Central memory CD4-positive, alpha-beta T cell (primary cell): ENCODE data around the gene TNPO1.
"Not testable (repeated sequence)": the region's sequence is repeated elsewhere in the genome, so short reads cannot be mapped to it uniquely, and the experiment has no call there.

Experiments used
- DNase-seq: peaks from one replicate; pipeline ENCODE4 v3.0.0; 2022
- total RNA-seq, 3 experiments: gene quantifications; one replicate each; lab custom pipeline; 2026; lab: John Stamatoyannopoulos, UW

The TNPO1 gene
- total RNA-seq = 161 to 513 (median 340) reads per million in 3 experiments

DNA sequence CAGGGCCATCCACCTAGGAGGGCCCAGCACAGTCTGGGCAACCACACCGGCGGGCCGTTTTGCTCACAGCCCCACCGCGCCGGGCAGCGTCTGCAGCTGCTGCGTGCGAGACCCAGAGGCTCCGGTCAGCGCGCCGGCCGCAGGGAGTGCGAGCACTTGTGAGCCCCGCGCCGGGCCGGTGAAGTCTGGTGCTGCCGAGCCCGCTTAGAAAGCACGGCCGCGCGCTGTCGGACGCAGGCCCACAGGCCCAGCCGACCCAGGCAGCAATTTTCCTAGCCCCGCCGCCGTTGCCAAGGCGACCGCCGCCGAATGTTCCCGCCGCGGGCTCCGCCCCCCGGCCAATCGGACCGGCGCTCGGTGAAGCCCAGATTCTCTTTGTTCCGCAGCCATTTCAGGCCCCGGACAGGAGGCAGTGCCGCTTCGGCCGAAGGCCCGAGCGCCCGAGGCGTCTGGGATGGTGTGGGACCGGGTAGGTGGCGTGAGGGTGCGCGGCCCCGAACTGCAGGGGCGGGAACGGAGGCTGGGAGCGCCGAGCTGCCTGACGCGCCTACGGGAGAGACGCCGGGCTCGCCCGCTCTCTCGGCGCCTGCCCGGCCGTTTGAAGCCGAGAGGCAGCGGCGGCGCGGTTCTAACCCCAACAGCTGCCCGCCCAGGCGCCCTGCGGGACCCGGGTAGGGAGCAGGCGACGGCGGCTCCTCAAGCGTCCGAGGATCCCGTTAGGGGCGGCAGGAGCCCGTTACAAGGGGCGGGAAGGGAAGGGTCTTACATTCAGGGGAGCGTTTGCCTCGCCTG, at the start of gene TNPO1:
Gene TNPO1, plus strand, starts transcription at position 378 of the 792 bp plus-strand sequence. Its CDS starts 77 bp downstream, at position 455.
- peak; percentile 85 for DNase-seq

DNA sequence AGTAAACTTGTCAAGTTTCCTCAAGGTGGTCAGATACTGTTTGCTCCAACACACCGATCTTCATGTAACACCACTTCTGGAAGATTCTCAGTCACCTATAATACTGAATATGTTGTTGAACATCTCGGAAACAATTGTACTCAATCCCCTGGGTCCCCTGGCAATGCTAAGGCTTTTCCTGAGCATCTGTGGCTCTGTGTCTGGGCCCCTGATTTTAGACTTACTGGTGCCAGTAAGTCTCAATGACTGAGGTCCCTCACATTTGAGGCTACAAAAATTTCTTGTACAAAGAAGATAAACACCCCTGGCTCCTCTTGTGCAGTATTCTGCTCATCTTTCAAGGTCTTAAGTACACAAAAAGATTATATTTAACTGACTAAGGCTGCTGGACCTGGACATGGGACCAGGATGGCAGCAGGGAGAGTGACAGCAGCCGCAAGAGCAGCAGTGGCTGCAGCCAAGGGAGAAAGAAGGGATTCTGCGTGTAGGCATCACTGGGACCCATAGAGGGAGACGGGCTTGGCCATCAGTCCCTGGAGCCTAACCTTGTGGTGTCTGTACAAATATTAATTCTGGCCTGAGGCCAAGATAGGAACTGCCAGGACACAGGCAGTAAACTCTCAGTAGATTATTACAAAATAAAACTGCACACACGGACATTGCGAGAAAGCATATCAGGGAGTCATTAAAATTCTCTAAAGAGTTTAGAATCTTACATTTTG, 49.0 kb upstream of the TNPO1 start:
- no peak for DNase-seq

DNA sequence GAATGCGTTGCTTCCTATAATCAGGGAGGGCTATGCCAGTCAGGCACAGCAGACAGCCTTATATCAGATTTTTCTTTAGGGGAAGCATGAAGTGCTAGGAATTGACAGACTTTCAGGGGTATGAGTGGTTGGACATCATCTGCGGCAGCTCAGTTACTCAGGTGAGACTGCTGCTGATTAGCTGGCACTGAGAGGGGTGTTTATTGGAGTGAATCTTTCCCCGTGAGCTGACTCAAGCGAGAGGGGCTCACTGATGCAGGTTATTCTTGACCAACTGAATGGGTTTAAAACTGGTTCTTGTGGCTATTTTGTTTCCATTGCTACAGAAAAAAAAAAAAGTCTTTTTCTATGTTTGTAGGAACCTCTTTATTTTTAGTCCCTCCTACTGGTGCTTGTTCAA, 46.2 kb upstream of the TNPO1 start:
- DNase-seq = no peak

DNA sequence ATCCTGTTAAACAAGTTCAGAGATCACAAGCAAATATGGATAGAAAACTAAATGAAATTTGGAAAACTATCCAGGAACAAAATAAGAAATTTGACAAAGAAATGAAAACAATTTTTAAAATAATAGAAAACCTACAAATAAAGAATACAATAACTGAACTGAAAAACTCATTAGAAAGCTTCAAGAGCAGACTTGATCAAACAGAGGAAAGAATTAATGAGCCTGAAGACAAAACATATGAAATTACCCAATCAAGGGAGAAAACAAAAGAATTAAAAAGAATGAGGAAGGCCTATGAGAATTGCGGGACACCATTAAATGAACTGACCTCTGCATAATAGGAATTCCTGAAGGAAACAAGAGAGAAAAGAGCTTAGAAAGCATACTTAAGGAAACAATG, 39.8 kb upstream of the TNPO1 start:
- DNase-seq = no peak

DNA sequence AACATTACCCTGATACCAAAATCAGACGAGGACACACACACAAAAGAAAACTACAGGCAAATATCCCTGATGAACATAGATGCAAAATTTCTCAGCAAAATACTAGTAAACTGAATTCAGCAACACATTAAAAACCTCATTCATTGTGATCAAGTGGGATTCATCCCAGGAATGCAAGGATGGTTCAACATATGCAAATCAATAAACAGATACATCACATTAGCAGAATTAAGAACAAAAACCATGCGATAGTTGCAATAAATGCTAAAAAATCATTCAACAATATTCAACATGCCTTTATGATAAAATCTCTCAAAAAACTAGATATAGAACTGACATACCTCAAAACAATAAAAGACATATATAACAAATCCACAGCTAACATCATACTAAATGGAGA, 36.9 kb upstream of the TNPO1 start:
- DNase-seq = no peak

DNA sequence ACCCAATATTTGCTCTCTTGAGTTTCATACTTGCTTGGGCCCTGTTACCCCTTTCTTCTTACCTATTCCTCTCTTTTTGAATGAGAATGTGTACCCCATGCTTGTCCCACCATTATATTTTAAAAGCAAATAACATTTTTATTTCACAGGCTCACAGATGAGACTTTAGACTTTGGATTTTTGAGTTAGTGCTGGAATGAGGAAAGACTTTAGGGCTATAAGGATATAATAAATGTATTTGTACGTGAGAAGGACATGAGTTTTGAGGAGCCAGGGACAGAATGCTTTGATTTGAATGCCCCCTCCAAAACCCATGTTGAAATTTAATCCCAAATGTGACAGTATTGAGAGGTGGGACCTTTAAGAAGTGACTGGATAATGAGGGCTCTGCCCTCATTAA, 33.1 kb upstream of the TNPO1 start:
- no peak for DNase-seq

DNA sequence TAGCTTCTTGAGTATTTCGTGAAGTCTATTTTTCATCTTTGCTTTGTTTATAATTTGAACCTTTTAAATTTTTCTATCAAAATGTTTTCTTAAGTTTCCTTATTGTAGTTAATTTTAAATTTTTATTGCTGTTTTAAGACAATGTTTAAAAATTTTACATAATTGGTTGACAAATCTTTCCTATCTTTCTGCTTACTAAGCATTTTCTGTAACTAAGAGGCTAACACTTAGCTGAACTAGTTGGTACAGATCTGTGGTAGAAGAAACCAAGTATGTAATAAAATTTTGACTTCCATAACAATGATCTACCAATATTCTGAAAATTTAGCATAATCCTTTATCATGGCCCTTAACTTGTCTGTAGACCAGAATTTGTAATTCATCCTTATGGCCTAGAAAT, 32.3 kb upstream of the TNPO1 start:
- DNase-seq = no peak

DNA sequence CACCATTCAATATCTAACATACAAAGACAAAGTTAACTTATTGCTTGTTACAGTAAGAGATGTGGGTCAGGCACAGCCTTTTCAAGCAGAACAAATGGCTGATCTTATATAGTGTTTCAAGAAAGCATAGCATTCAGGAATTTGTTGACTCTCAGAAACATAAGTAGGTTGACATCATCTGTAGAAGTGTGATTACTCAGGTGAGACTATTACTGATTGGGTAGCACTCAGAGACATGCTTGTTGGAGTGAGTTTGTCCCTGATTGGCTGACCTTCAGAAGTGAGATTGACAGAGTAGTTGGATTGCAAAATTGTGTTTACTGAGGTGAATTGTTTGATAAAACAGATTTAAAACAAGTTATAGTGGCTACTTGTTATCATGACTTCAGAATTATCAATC, 30.7 kb upstream of the TNPO1 start:
- no peak for DNase-seq

DNA sequence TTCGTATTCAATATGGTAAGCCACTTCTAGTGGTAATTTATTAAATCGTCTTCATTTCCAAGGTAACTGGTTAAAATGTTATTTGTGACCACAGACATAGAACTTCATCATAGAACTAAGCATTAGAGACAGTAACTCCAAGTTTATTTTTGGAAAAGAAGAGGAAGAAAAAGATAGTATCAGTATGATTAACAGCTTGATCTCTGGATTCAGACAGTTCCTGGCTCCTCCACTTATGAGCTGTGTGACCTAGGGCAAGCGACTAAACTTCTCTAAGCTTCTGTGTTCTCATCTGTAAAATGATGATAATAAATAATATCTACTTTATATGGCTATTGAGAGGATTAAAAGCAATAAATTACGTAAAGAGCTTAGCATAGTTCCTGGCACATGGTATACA, 29.8 kb upstream of the TNPO1 start:
- no peak for DNase-seq

DNA sequence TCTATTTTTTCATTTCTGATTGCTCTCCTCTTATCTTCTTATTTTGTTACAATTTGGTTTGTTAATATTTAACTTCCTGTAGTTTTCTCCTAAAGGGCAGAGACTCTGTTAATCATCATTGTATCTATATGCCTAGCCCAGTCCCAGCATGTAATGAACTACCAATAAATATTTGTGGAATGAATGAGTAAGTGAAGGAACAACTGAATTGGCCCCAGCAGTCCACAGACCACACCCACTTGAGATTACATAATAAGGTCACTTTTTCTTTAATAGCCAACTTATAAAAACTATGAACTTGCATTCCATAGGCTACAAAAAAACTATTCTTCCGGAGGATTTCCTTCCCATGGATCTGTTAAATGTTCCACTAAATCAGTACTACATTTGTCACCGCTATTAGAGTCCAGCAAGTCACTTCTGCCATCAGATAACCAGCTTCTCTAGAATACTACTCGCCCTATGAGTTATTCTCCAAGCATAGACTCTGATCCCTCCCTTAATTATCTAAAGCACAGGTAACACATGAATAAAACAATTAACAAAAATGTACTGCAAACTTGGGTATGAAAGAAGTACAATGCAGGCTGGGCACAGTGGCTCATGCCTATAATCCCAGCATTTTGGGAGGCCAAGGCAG, 27.5 kb upstream of the TNPO1 start:
- no peak for DNase-seq

DNA sequence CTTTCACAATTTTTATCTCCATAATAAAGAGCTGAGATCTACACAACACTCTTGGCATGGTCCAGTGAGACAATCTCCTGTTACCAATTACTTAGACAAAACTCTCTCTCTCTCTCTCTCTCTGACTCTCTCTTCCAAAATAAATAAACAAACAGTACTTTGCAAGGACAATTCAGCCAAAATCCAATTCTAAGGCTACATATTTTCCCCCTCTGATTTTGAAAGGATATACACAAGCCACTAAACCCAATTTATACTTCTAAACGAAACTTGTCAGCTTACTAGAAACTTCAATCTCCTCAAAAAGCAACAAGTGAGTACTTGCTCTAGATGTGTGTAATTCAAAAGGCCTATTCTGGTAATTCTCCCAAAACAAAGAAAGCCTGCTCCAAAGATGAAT, 26.3 kb upstream of the TNPO1 start:
- no peak for DNase-seq

DNA sequence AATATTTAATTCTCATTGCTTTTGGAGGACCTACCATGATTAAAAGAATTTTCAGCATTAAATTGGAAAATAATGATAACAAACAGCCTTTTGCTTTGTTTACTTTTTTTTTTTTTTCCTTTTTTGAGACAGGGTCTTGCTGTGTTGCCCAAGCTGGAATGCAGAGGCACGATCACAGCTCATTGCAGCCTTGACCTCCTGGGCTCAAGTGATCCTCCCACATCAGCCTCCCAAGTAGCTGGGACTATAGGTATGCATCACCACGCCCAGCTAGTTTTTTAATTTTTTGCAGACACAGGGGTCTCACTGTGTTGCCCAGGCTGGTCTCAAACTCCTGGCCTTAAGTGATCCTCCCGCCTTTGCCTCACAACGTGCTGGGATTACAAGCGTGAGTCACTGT, 23.8 kb upstream of the TNPO1 start:
- not testable (repeated sequence) for DNase-seq

DNA sequence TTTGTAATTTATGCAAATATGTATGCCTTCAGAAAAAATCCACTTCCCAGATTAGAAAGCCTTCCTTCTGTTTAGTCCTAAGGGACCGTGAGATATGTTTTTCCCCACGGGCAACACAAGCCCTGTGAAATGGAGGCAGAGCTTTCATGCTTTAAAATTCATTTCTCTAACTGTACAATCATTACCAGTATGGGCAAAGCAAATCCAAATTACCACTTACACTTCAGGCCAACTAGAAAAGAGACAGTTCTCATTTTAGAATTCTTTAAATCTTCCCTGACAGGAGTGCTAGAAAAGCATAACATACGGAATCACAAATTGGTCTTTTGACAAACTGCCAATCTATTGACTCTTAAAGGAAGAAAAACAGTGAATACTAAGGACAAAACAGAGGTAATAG, 20.5 kb upstream of the TNPO1 start:
- no peak for DNase-seq

DNA sequence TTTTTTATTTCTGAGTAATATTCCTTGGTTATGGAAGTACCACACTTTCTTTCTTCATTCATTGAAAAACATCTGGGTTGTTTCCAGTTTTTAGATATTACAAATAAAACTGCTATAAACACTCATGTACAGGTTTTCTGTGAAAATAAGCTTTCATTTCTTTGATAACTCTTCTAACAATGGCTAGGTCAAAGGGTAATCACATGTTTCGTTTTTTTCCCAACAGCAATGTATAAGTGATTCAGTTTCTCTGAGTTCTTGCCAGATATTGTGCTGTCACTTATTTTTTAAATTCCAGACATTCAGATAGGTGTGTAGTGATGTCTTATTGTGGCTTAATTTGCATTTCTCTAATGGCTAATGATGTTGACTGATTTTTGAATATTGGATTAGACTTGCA, 16.7 kb upstream of the TNPO1 start:
- DNase-seq = no peak

DNA sequence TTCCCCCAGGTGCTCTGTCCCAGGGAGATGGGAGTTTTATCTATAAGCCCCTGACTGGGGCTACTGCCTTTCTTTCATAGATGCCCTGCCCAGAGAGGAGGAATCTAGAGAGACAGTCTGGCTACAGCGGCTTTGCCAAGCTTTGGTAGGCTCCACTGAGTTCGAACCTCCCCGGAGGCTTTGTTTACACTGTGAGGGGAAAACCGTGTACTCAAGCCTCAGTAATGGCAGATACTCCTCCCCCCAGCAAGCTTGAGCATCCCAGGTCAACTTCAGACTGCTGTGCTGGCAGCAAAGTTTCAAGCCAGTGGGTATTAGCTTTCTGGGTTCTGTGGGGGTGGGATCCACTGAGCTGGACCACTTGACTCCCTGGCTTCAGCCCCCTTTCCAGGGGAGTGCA, 7.8 kb upstream of the TNPO1 start:
- not testable (repeated sequence) for DNase-seq

DNA sequence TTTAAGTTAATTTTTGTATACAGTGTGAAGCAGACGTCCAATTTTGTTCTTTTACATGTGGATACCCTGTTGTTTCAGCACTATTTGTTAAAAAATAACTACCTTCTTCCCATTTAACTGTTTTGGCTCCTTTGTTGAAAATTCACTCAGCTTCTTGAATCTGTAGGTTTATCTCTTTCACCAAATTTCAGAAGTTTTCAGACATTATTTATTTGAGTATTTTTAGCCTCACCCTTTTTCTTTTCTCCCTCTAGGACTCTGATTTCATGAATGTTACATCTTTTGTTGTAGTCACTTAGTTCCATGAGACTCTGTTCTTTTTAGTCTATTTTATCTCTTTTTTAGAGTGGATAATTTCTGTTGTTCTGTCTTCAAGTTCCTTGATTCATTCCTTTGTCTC, 4.6 kb upstream of the TNPO1 start:
- no peak for DNase-seq

DNA sequence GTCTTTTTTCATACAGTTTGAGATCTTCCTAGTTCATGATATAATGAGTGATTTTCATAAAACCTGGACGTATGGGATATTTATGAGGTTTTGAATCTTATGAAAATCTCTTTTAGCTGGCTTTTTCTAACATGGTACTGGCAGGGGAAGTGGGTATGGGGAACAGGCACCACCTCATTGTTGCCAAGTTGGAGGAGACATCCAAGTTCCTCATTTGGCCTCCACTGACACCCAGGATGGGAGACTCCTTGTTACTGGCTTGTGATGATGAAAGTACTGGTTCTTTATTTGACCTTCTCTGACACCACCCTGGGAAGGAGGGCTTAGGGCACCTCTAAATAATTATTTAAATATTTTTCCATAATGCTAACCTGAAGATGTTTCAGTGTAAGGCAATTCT, 4.0 kb upstream of the TNPO1 start:
- no peak for DNase-seq

DNA sequence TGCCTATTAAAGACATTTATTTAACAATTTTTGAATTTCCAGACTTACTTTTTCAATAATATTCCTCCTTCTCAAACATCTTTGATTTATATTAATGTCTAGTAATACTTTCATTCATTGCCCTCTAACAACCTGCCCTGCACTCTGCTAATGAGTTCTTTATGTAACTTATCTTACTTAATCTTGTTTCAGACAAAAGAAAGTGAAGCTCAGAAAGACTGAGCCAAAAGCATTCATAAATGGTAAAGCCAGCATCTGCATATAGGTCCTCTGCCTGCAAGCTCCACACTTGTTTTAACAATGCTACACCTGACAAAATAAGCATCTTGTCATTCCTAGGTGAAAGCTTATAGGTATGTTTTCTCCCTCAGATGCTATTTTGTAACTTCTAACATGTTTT, 2.4 kb upstream of the TNPO1 start:
- DNase-seq = no peak

DNA sequence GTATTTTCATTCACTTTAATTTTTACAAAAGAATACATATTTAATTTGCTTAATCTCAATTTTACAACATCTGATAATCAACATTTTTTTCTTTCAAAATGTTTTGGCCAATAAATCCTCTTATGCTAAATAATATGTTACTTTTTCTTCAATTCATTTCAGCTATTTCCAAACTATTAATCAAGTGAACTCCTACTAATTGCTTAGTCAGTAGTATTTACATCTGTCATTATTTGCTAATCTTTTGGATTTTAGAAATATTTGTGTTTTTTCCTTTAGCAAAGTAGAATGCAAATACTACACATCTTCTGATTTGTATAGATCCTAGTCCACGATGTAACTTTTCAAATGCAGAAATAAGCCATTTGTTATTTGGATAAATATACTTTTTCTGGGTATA, 1.6 kb upstream of the TNPO1 start:
- no peak for DNase-seq

DNA sequence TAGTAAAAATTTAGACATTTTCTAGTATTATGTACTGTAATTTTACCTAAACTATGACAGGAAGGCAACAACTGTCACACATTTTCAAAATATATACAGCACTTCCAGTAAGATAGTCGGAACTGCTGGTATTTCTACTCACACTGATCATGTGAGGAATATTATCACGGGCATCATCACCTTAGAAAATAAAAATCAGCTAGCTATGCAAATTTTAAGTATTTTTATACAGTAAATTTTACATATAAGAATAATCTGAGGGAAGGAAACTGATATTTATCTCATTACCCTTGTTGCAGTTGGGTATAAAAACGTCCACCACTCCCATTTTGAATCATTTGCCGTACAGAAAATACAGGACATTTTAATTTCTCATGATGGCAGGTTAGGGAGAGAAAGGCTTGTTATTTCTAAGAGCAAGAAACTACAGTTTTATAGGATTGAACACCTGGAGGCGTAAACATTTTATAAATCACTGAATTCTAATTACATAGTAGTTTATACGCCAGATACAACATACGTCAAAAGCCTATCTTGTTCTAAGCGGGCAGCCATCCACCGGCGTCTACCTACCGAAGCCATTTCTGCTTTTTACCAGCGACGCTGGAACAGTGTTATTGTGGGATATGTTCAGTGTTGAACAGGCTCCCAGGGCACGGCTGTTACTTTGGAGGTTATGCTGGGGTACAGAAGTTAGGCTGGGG, 729 bp upstream of the TNPO1 start:
- DNase-seq = no peak

DNA sequence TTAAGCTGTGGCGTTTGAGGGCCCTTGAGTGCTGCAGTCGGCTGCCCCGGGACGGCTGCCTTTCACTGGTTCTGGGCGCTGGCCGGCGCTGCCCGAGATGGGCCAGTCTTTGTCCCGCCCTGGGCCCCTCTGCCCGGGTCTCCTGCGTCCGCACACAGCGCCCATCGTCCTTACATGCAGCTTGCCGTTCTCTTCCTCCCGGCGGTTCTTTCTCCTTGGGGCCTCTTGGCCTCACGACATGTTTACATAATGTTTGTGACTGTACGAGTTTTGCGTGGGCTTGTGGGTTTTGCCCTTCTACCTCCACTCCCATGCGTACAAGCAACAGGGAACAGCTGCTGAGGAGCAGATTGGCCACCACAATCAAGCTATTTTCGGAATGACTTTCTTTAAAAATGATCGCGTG, 618 bp downstream of the TNPO1 start:
- DNase-seq = no peak

DNA sequence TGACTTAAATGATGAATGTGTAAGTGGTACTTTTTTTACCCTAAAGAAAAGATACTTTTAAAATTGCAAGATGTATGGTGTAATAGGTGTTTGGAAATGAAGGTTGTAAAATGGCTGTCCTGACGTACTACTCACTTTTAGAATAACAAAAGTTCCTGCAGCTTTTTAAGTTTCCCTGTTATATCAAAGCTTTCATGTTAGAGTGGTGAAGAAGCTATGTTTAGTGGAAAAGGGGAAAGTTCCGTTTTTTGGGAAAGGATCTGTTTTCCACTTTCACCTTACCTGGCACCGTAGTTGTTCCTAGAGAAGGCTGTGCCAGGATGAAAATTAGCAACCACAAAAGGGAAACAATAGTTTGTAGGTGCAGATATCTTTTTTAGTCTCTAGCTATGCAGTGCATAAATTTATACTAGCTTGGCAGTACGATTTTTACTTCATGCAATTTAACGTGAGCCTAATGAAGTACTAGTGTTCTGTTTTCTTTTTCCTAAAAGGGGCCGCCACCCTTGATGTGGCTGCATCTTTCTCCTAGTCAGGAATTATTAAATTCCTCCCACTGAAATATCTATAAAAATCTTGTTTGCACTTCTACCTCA, 1.3 kb downstream of the TNPO1 start:
- no peak for DNase-seq
